Keratinocyte (primary cell): ENCODE data around the gene PRIMA1. TPM values are rescaled to one million over a fixed set of nuclear protein-coding genes. Genes with fewer than 3 reads are reported as not detected.

ENCODE experiments used
- DNase-seq: peaks from one replicate; pipeline ENCODE4 v3.0.0-alpha.2; 2011; ENCODE audit warnings: low read depth, missing footprints, low spot score
- FAIRE-seq: peaks from 2 replicates; lab custom pipeline; 2011; peaks lifted over from hg19 to GRCh38; lab: Jason Lieb, UNC
- H2AFZ ChIP-seq: 2 replicates; pipeline ENCODE4 v1.6.0; 2012; ENCODE audit warnings: low read length, control low read depth, inconsistent platforms; ENCODE audit not compliant: control insufficient read depth
- H3K27ac ChIP-seq: 2 replicates; pipeline ENCODE4 v1.5.1; 2011; ENCODE audit warnings: low read length; ENCODE audit not compliant: control insufficient read depth, insufficient read depth
- H3K27me3 ChIP-seq: 3 replicates; pipeline ENCODE4 v1.6.0; 2011; ENCODE audit warnings: low read length; ENCODE audit not compliant: control insufficient read depth, insufficient read depth; ENCODE audit errors: extremely low read depth
- H3K36me3 ChIP-seq, 2 experiments: 2 replicates in 1 of 2; 3 replicates in 1 of 2; pipeline ENCODE4 v1.5.1; 2011; ENCODE audit warnings: low read length in 2 of 2, mild to moderate bottlenecking in 1 of 2; ENCODE audit not compliant: control insufficient read depth in 2 of 2, insufficient read depth in 2 of 2; ENCODE audit errors: extremely low read depth in 1 of 2
- H3K4me1 ChIP-seq: 3 replicates; pipeline ENCODE4 v1.5.1; 2011; ENCODE audit warnings: low read length; ENCODE audit not compliant: control insufficient read depth, insufficient read depth; ENCODE audit errors: extremely low read depth
- H3K4me2 ChIP-seq: 3 replicates; pipeline ENCODE4 v1.6.0; 2011; ENCODE audit warnings: low read depth, low read length; ENCODE audit not compliant: control insufficient read depth, insufficient read depth; ENCODE audit errors: extremely low read depth
- H3K4me3 ChIP-seq, 3 experiments: fragments of 200-600 bp in 1 of 3; sonication (generic) in 1 of 3; 2 replicates in 2 of 3; 3 replicates in 1 of 3; pipeline ENCODE4 v1.5.1; 2011 to 2016; ENCODE audit warnings: low read length in 3 of 3, mild to moderate bottlenecking in 3 of 3, control low read depth in 2 of 3, inconsistent platforms in 1 of 3, low read depth in 1 of 3, mixed read lengths in 1 of 3, mixed run types in 1 of 3, moderate library complexity in 1 of 3; ENCODE audit not compliant: control insufficient read depth in 2 of 3, insufficient read depth in 2 of 3; ENCODE audit errors: extremely low read depth in 1 of 3
- H3K79me2 ChIP-seq: 2 replicates; pipeline ENCODE4 v1.6.0; 2012; ENCODE audit warnings: low read length; ENCODE audit not compliant: control insufficient read depth, insufficient read depth
- H3K9ac ChIP-seq: 3 replicates; pipeline ENCODE4 v1.6.0; 2011; ENCODE audit warnings: low read length; ENCODE audit not compliant: control insufficient read depth, insufficient read depth; ENCODE audit errors: extremely low read depth
- H3K9me1 ChIP-seq: 3 replicates; pipeline ENCODE4 v1.6.0; 2011; ENCODE audit warnings: low read length; ENCODE audit not compliant: control insufficient read depth, insufficient read depth; ENCODE audit errors: extremely low read depth
- H3K9me3 ChIP-seq: 2 replicates; pipeline ENCODE4 v1.5.1; 2012; ENCODE audit warnings: low read depth, low read length; ENCODE audit not compliant: control insufficient read depth
- H4K20me1 ChIP-seq: 3 replicates; pipeline ENCODE4 v1.6.0; 2011; ENCODE audit warnings: low read length; ENCODE audit not compliant: control insufficient read depth, insufficient read depth; ENCODE audit errors: extremely low read depth
- EZH2 ChIP-seq: IDR thresholded peaks from one replicate; pipeline ENCODE4 v1.6.1; 2012; ENCODE audit warnings: inconsistent platforms, mild to moderate bottlenecking, low read length, moderate library complexity
- dilution Hi-C: fragments of 300-500 bp; cut with MboI; formaldehyde crosslinking; loops from one replicate; pipeline ENCODE4 v1.7.0; 2020; ENCODE audit warnings: low sequenced_read_pairs; ENCODE audit not compliant: extremely low pct_ligation_motif_present
- polyA plus RNA-seq, 5 experiments: library from polyadenylated mRNA; depleted of rRNA in 3 of 5; stranded (reverse) in 3 of 5; stranded (forward) in 1 of 5; unstranded in 1 of 5; fragments of >200 nt; gene quantifications; 1 replicate in 1 of 5; 2 replicates in 3 of 5; 3 replicates in 1 of 5; pipeline versions ENCODE4 v1.2.1 to v1.2.3, GENCODE V29; 2011 to 2012; ENCODE audit warnings: missing spikeins in 2 of 5, low read depth in 1 of 5, low replicate concordance in 1 of 5
- TF ChIP-seq, protein P1 (sequence below), 3 experiments: IDR thresholded peaks in 1 of 3; conservative IDR thresholded peaks in 1 of 3; optimal IDR thresholded peaks in 1 of 3; 2 replicates in 2 of 3; 3 replicates in 1 of 3; pipeline versions ENCODE3 to v1.5.1; 2011; ENCODE audit warnings: low read length in 3 of 3, mild to moderate bottlenecking in 3 of 3, moderate library complexity in 2 of 3, control low read depth in 1 of 3, inconsistent platforms in 1 of 3; ENCODE audit not compliant: insufficient read depth in 2 of 3; ENCODE audit errors: extremely low read depth in 1 of 3

The PRIMA1 gene
- polyA plus RNA-seq, 1 donor (not counting 4 experiments of a cell fraction or from before 2014, with no cell fraction given), result not detected

GRCh38 chr14:93772263-93772662 lies 16.0 kb downstream of the PRIMA1 start:
- no peaks in the 10 kb centered on the region for H4K20me1 ChIP-seq
- H3K4me3 ChIP-seq, result no peak overlapping the region
- no peaks in the 10 kb centered on the region for H3K27me3 ChIP-seq
- dilution Hi-C loops, result no loop called here
- H2AFZ ChIP-seq, result no peak overlapping the region
- no peak overlapping the region for H3K9ac ChIP-seq
- no peaks in the 10 kb centered on the region for H3K4me1 ChIP-seq
- TF ChIP-seq EZH2, result no peak
- TF ChIP-seq, protein P1, sequence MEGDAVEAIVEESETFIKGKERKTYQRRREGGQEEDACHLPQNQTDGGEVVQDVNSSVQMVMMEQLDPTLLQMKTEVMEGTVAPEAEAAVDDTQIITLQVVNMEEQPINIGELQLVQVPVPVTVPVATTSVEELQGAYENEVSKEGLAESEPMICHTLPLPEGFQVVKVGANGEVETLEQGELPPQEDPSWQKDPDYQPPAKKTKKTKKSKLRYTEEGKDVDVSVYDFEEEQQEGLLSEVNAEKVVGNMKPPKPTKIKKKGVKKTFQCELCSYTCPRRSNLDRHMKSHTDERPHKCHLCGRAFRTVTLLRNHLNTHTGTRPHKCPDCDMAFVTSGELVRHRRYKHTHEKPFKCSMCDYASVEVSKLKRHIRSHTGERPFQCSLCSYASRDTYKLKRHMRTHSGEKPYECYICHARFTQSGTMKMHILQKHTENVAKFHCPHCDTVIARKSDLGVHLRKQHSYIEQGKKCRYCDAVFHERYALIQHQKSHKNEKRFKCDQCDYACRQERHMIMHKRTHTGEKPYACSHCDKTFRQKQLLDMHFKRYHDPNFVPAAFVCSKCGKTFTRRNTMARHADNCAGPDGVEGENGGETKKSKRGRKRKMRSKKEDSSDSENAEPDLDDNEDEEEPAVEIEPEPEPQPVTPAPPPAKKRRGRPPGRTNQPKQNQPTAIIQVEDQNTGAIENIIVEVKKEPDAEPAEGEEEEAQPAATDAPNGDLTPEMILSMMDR (optimal IDR thresholded peaks at IDR 0.05 in 1 of 3, IDR thresholded peaks at IDR 0.05 in 1 of 3, conservative IDR thresholded peaks at IDR 0.05 in 1 of 3; ENCODE audit: extremely low read depth in 1 of 3, insufficient read depth in 2 of 3, low read length in 3 of 3), result no peak
- H3K79me2 ChIP-seq, result no peaks in the 10 kb centered on the region
- DNase-seq (no peak), FAIRE-seq (no peak)
- H3K4me2 ChIP-seq, result no peak overlapping the region
- no peak overlapping the region for H3K27ac ChIP-seq
- no peaks in the 10 kb centered on the region for H3K36me3 ChIP-seq
- H3K9me3 ChIP-seq, result no peaks in the 10 kb centered on the region
- no peaks in the 10 kb centered on the region for H3K9me1 ChIP-seq

GRCh38 chr14:93765970-93766369 lies 22.3 kb downstream of the PRIMA1 start:
- DNase-seq (no peak), FAIRE-seq (no peak)
- no peak overlapping the region for H2AFZ ChIP-seq
- no peak overlapping the region for H3K4me2 ChIP-seq
- H4K20me1 ChIP-seq, result no peaks in the 10 kb centered on the region
- no peaks in the 10 kb centered on the region for H3K4me1 ChIP-seq
- no peaks in the 10 kb centered on the region for H3K79me2 ChIP-seq
- H3K9ac ChIP-seq, result no peak overlapping the region
- no peak overlapping the region for H3K4me3 ChIP-seq
- no peaks in the 10 kb centered on the region for H3K9me3 ChIP-seq
- H3K27me3 ChIP-seq, result no peaks in the 10 kb centered on the region
- H3K27ac ChIP-seq, result no peak overlapping the region
- TF ChIP-seq, protein P1 (optimal IDR thresholded peaks at IDR 0.05 in 1 of 3, IDR thresholded peaks at IDR 0.05 in 1 of 3, conservative IDR thresholded peaks at IDR 0.05 in 1 of 3; ENCODE audit: extremely low read depth in 1 of 3, insufficient read depth in 2 of 3, low read length in 3 of 3), result no peak
- TF ChIP-seq EZH2, result no peak
- dilution Hi-C loops, result no loop called here
- H3K9me1 ChIP-seq, result no peaks in the 10 kb centered on the region
- H3K36me3 ChIP-seq, result no peaks in the 10 kb centered on the region
